Parathyroid adenoma (tissue), 2 donors: ENCODE data around the gene PI16.
A peak's percentile ranks its signal among the peaks of the same experiment; 100 is the strongest.

ENCODE experiments used
- H2AFZ ChIP-seq: fragments of 300-600 bp; sonication (generic); one replicate; pipeline ENCODE4 v1.7.0; 2017; ENCODE audit warnings: antibody characterized with exemption, mild to moderate bottlenecking
- H3K27ac ChIP-seq: fragments of 300-600 bp; sonication (generic); one replicate; pipeline ENCODE4 v1.7.0; 2017
- H3K27me3 ChIP-seq: fragments of 300-600 bp; sonication (generic); one replicate; pipeline ENCODE4 v1.7.0; 2017; ENCODE audit warnings: low read length; ENCODE audit not compliant: control insufficient read depth, insufficient read depth
- H3K36me3 ChIP-seq: fragments of 300-600 bp; sonication (generic); one replicate; pipeline ENCODE4 v1.7.0; 2017; ENCODE audit warnings: low read length; ENCODE audit not compliant: control insufficient read depth, insufficient read depth
- H3K4me1 ChIP-seq: fragments of 300-600 bp; sonication (generic); one replicate; pipeline ENCODE4 v1.7.0; 2017; ENCODE audit warnings: control low read depth
- H3K4me2 ChIP-seq: fragments of 300-600 bp; sonication (generic); one replicate; pipeline ENCODE4 v1.7.0; 2017; ENCODE audit warnings: low read length
- H3K4me3 ChIP-seq: fragments of 300-600 bp; sonication (generic); one replicate; pipeline ENCODE4 v1.7.0; 2017; ENCODE audit warnings: low read depth, low read length
- H3K79me2 ChIP-seq: fragments of 300-600 bp; sonication (generic); one replicate; pipeline ENCODE4 v1.7.0; 2017; ENCODE audit warnings: control low read depth
- H3K9ac ChIP-seq: fragments of 300-600 bp; sonication (generic); one replicate; pipeline ENCODE4 v1.7.0; 2017; ENCODE audit warnings: mild to moderate bottlenecking
- H3K9me3 ChIP-seq: fragments of 300-600 bp; sonication (generic); one replicate; pipeline ENCODE4 v1.7.0; 2017; ENCODE audit warnings: low read length; ENCODE audit not compliant: control insufficient read depth
- CTCF ChIP-seq: fragments of 300-600 bp; sonication (generic); IDR thresholded peaks from one replicate; pipeline ENCODE4 v1.7.0; 2017; ENCODE audit warnings: antibody characterized with exemption, mild to moderate bottlenecking
- donor health status: primary hyperparathyroidism.

Gene PI16

GRCh38 chr6:36963451-36964290 lies 9.1 kb downstream of the PI16 start:
- H3K36me3 ChIP-seq: no peaks in the 10 kb centered on the region

GRCh38 chr6:36964349-36964748 lies 9.8 kb downstream of the PI16 start:
- H2AFZ ChIP-seq: no peak overlapping the region
- H3K4me3 ChIP-seq: no peak overlapping the region
- H3K27me3 ChIP-seq: no peaks in the 10 kb centered on the region
- no peaks in the 10 kb centered on the region for H3K36me3 ChIP-seq
- H3K27ac ChIP-seq: no peak overlapping the region
- no peak for TF ChIP-seq CTCF
- H3K4me2 ChIP-seq: no peak overlapping the region
- no peak overlapping the region for H3K9ac ChIP-seq
- H3K4me1 ChIP-seq: peaks cover 4% of the 10 kb centered on the region
- H3K9me3 ChIP-seq: no peaks in the 10 kb centered on the region
- no peaks in the 10 kb centered on the region for H3K79me2 ChIP-seq

More at GRCh38 chr6:36963451-36964290, 9.1 kb downstream of the PI16 start:
- H3K4me3 ChIP-seq: no peak overlapping the region
- no peaks in the 10 kb centered on the region for H3K27me3 ChIP-seq
- H3K79me2 ChIP-seq: no peaks in the 10 kb centered on the region
- no peak overlapping the region for H3K9ac ChIP-seq
- peaks cover 4% of the 10 kb centered on the region for H3K4me1 ChIP-seq
- no peaks in the 10 kb centered on the region for H3K9me3 ChIP-seq
- TF ChIP-seq CTCF: no peak
- peak overlapping the region; percentile 34 for H2AFZ ChIP-seq
- H3K27ac ChIP-seq: no peak overlapping the region
- no peak overlapping the region for H3K4me2 ChIP-seq

GRCh38 chr6:36964908-36965307 lies 10.4 kb downstream of the PI16 start:
- Histone ChIP-seq H3K9me3 (no peaks in the 10 kb centered on the region), H3K36me3 (no peaks in the 10 kb centered on the region), H3K9ac (no peak overlapping the region), H2AFZ (no peak overlapping the region), H3K27ac (no peak overlapping the region), H3K4me2 (no peak overlapping the region), H3K4me3 (no peak overlapping the region), H3K27me3 (no peaks in the 10 kb centered on the region), H3K79me2 (no peaks in the 10 kb centered on the region), H3K4me1 (peaks cover 6% of the 10 kb centered on the region)
- TF ChIP-seq CTCF: no peak

- Histone ChIP-seq H3K27ac (peak overlapping the region; percentile 46), H3K9me3 (no peaks in the 10 kb centered on the region), H3K4me1 (peaks cover 10% of the 10 kb centered on the region), H3K4me2 (no peak overlapping the region), H3K79me2 (no peaks in the 10 kb centered on the region), H3K9ac (no peak overlapping the region), H3K4me3 (no peak overlapping the region), H2AFZ (no peak overlapping the region), H3K27me3 (no peaks in the 10 kb centered on the region), H3K36me3 (no peaks in the 10 kb centered on the region)
- no peak for TF ChIP-seq CTCF
Observed at GRCh38 chr6:36967301-36967700, 12.8 kb downstream of the PI16 start.

GRCh38 chr6:36967757-36968156 lies 13.2 kb downstream of the PI16 start:
- Histone ChIP-seq H3K27ac (peak overlapping the region; percentile 46), H3K4me3 (no peak overlapping the region), H3K36me3 (no peaks in the 10 kb centered on the region), H3K4me1 (peaks cover 10% of the 10 kb centered on the region), H3K27me3 (no peaks in the 10 kb centered on the region), H3K9me3 (no peaks in the 10 kb centered on the region), H3K9ac (no peak overlapping the region), H2AFZ (no peak overlapping the region), H3K79me2 (no peaks in the 10 kb centered on the region), H3K4me2 (no peak overlapping the region)
- TF ChIP-seq CTCF: no peak
